ENCODE results near the gene ZNF385B. TPM values are rescaled to one million over a fixed set of nuclear protein-coding genes. Genes with fewer than 3 reads are reported as not detected.
"Not testable (repeated sequence)": the region's sequence is repeated elsewhere in the genome, so short reads cannot be mapped to it uniquely, and the experiment has no call there.

Gene ZNF385B
- total RNA-seq, 1 donor from 2014 or later = not detected

DNA sequence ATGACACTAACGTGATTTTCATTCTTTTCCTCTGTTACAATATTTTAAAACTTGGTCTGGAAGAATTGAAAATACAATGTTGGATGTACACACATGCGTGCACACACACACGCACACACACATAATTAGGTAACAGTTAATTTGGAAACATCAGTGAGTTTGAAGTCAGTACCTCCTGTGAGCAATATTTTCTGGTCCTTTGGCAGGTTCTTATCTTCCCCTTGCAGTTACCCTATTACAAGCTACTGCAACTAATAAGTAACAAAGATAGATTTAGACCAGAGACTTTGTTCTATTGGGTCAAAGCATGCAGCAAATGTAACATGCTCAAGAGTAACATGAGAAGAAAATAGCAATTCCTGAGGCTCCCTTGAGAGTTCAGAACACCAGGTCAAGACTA, 73.3 kb downstream of the ZNF385B start:
- no peak for DNase-seq
- no peaks in the 10 kb centered on the region for H3K27me3 Mint-ChIP-seq (ENCODE audit: unreplicated experiment)
- no peak for TF ChIP-seq CTCF (IDR thresholded peaks at IDR 0.05; ENCODE audit: partially characterized antibody, unreplicated experiment)
- no peaks in the 10 kb centered on the region for H3K9me3 Mint-ChIP-seq (ENCODE audit: unreplicated experiment)
- no peak overlapping the region for H3K4me3 Mint-ChIP-seq (ENCODE audit: unreplicated experiment)
- no peak overlapping the region for H3K27ac Mint-ChIP-seq (ENCODE audit: unreplicated experiment)
- H3K36me3 Mint-ChIP-seq (ENCODE audit: unreplicated experiment) = no peaks in the 10 kb centered on the region
- H3K4me1 Mint-ChIP-seq (ENCODE audit: low read depth, unreplicated experiment) = peaks cover 4% of the 10 kb centered on the region

- H3K27me3 Mint-ChIP-seq (ENCODE audit: unreplicated experiment) = no peaks in the 10 kb centered on the region
- H3K9me3 Mint-ChIP-seq (ENCODE audit: unreplicated experiment) = no peaks in the 10 kb centered on the region
- peaks cover 4% of the 10 kb centered on the region for H3K4me1 Mint-ChIP-seq (ENCODE audit: low read depth, unreplicated experiment)
- TF ChIP-seq CTCF (IDR thresholded peaks at IDR 0.05; ENCODE audit: partially characterized antibody, unreplicated experiment) = no peak
- H3K27ac Mint-ChIP-seq (ENCODE audit: unreplicated experiment) = no peak overlapping the region
- H3K4me3 Mint-ChIP-seq (ENCODE audit: unreplicated experiment) = no peak overlapping the region
- no peak for DNase-seq
- H3K36me3 Mint-ChIP-seq (ENCODE audit: unreplicated experiment) = no peaks in the 10 kb centered on the region
Measured at GRCh38 chr2:179787601-179788000, 73.8 kb downstream of the ZNF385B start.

DNA sequence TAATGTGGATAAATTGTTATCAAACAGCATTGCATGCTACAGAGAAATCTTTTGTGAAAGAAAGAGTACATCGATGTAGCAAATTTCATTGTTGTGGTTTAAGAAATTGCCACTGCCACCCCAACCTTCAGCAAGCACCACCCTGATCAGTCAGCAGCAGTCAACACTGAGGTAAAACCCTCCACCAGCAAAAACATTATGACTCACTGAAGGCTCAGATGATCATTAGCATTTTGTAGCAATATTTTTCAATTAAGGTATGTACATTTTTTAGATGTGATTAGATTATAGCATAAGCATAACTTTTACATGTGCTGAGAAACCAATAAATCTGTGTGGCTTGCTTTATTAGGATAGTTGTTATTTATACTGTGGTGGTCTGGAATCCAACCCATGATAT, 75.5 kb downstream of the ZNF385B start:
- peaks cover 4% of the 10 kb centered on the region for H3K4me1 Mint-ChIP-seq (ENCODE audit: low read depth, unreplicated experiment)
- H3K36me3 Mint-ChIP-seq (ENCODE audit: unreplicated experiment) = no peaks in the 10 kb centered on the region
- TF ChIP-seq CTCF (IDR thresholded peaks at IDR 0.05; ENCODE audit: partially characterized antibody, unreplicated experiment) = no peak
- no peaks in the 10 kb centered on the region for H3K9me3 Mint-ChIP-seq (ENCODE audit: unreplicated experiment)
- no peak overlapping the region for H3K4me3 Mint-ChIP-seq (ENCODE audit: unreplicated experiment)
- DNase-seq = no peak
- no peak overlapping the region for H3K27ac Mint-ChIP-seq (ENCODE audit: unreplicated experiment)
- no peaks in the 10 kb centered on the region for H3K27me3 Mint-ChIP-seq (ENCODE audit: unreplicated experiment)

- not testable (repeated sequence) for H3K27me3 Mint-ChIP-seq (ENCODE audit: unreplicated experiment); DNase-seq; H3K36me3 Mint-ChIP-seq (ENCODE audit: unreplicated experiment); H3K4me1 Mint-ChIP-seq (ENCODE audit: low read depth, unreplicated experiment); H3K27ac Mint-ChIP-seq (ENCODE audit: unreplicated experiment); H3K9me3 Mint-ChIP-seq (ENCODE audit: unreplicated experiment); H3K4me3 Mint-ChIP-seq (ENCODE audit: unreplicated experiment)
Measured at GRCh38 chr2:179782346-179782745, 79.1 kb downstream of the ZNF385B start.

DNA sequence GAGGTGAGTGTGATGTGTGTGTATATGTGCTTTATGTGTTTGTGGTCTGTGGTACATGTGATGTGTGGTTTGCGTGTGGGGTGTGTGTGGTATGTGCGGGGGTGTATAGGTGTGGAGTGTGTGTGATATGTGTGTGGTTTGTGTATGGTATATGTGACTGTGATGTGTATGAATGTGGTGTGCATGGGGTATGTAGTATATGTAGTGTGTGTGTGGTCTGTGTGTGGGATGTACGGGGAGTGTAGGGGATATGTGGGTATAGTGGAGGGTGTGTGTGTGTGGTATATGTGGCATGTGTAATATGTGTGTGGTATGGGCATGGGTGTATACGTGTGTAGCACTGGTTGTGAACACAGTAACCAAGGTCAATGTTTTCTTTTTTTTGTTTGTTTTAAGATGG, 87.4 kb downstream of the ZNF385B start:
- H3K27ac Mint-ChIP-seq (ENCODE audit: unreplicated experiment) = no peak overlapping the region
- no peak for DNase-seq
- H3K4me3 Mint-ChIP-seq (ENCODE audit: unreplicated experiment) = no peak overlapping the region
- no peaks in the 10 kb centered on the region for H3K4me1 Mint-ChIP-seq (ENCODE audit: low read depth, unreplicated experiment)
- no peaks in the 10 kb centered on the region for H3K36me3 Mint-ChIP-seq (ENCODE audit: unreplicated experiment)
- no peak for TF ChIP-seq CTCF (IDR thresholded peaks at IDR 0.05; ENCODE audit: partially characterized antibody, unreplicated experiment)
- H3K27me3 Mint-ChIP-seq (ENCODE audit: unreplicated experiment) = no peaks in the 10 kb centered on the region
- H3K9me3 Mint-ChIP-seq (ENCODE audit: unreplicated experiment) = no peaks in the 10 kb centered on the region

- H3K27ac Mint-ChIP-seq (ENCODE audit: unreplicated experiment) = no peak overlapping the region
- H3K36me3 Mint-ChIP-seq (ENCODE audit: unreplicated experiment) = no peaks in the 10 kb centered on the region
- H3K27me3 Mint-ChIP-seq (ENCODE audit: unreplicated experiment) = no peaks in the 10 kb centered on the region
- no peaks in the 10 kb centered on the region for H3K9me3 Mint-ChIP-seq (ENCODE audit: unreplicated experiment)
- no peak for TF ChIP-seq CTCF (IDR thresholded peaks at IDR 0.05; ENCODE audit: partially characterized antibody, unreplicated experiment)
- H3K4me3 Mint-ChIP-seq (ENCODE audit: unreplicated experiment) = no peak overlapping the region
- no peaks in the 10 kb centered on the region for H3K4me1 Mint-ChIP-seq (ENCODE audit: low read depth, unreplicated experiment)
- DNase-seq = no peak
Measured at GRCh38 chr2:179772346-179772745, 89.1 kb downstream of the ZNF385B start.
